HEK293T (cell line): ENCODE results near the gene HIF3A.

ENCODE experiments used
- BHLHE40 ChIP-seq: fragments of 450-650 bp; IDR thresholded peaks from 2 replicates; pipeline ENCODE4 v1.6.1; 2016; ENCODE audit warnings: mild to moderate bottlenecking, moderate library complexity, borderline replicate concordance
- ELF4 ChIP-seq: fragments of 450-650 bp; IDR thresholded peaks from 2 replicates; pipeline ENCODE4 v1.6.1; 2017; ENCODE audit warnings: antibody characterized with exemption
- FOXA1 ChIP-seq: fragments of 450-650 bp; IDR thresholded peaks from 2 replicates; pipeline ENCODE4 v1.6.1; 2016; ENCODE audit warnings: mild to moderate bottlenecking
- FOXM1 ChIP-seq: fragments of 450-650 bp; IDR thresholded peaks from 2 replicates; pipeline ENCODE4 v1.6.1; 2017; ENCODE audit warnings: mild to moderate bottlenecking, borderline replicate concordance
- L3MBTL2 ChIP-seq: fragments of 450-650 bp; conservative IDR thresholded peaks from 2 replicates; pipeline ENCODE4 v1.6.1; 2016; ENCODE audit warnings: mild to moderate bottlenecking
- SP1 ChIP-seq: fragments of 450-650 bp; IDR thresholded peaks from 2 replicates; pipeline ENCODE4 v1.6.1; 2017
- SUZ12 ChIP-seq: fragments of 450-650 bp; IDR thresholded peaks from 2 replicates; pipeline ENCODE4 v1.6.1; 2016; ENCODE audit warnings: mild to moderate bottlenecking
- TARDBP ChIP-seq: fragments of 450-650 bp; IDR thresholded peaks from 2 replicates; pipeline ENCODE4 v1.6.1; 2016

- no peak for TF ChIP-seq SUZ12
- TF ChIP-seq TARDBP, result no peak
- no peak for TF ChIP-seq FOXM1
- no peak for TF ChIP-seq BHLHE40
- TF ChIP-seq ELF4, result no peak
- no peak for TF ChIP-seq L3MBTL2
- no peak for TF ChIP-seq FOXA1
- TF ChIP-seq SP1, result no peak
Observed at GRCh38 chr19:46349311-46349993, 52.6 kb downstream of the HIF3A start.
